A673 (cell line): Measurements from ENCODE around the gene PDE5A.

Source experiments
- CTCF ChIP-seq: fragments of 300-800, 200-600 bp; sonication (generic); conservative IDR thresholded peaks from 2 replicates; pipeline ENCODE4 v1.5.1; 2017; ENCODE audit warnings: low read depth, mild to moderate bottlenecking, antibody characterized with exemption, low read length, moderate library complexity, mixed read lengths
- EZH2 ChIP-seq: fragments of 200-600 bp; sonication (generic); IDR thresholded peaks from 2 replicates; pipeline ENCODE4 v1.6.1; 2017; ENCODE audit warnings: borderline replicate concordance, low read depth, mild to moderate bottlenecking, mixed read lengths, antibody characterized with exemption, low read length; ENCODE audit not compliant: poor library complexity, severe bottlenecking

DNA sequence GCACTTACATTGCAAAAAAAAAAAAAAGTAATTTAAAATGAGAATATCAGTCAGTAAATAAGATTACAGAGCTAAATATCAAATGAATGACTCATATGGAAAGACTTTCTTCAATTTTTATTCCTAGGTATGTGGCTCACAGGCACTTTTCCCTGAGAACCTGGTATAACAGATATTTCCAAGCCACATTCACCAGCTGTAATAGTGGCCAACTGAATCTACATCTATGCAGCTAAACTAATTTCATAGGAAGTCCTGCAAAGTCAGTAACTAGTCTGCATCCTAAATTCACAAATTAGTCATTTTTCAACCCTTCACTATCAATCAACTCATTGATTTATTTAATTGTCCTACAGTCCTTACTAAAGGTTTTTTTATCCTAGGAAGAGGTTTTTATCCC is 5.6 kb downstream of the PDE5A start:
- no peak for TF ChIP-seq CTCF
- no peak for TF ChIP-seq EZH2
